Ovary (tissue), 3 donors: ENCODE results near the gene SLC17A9.

Source experiments
- EP300 ChIP-seq: sonication (generic); formaldehyde crosslinking; IDR thresholded peaks from one replicate; pipeline ENCODE4 v1.6.1; 2017; ENCODE audit warnings: antibody characterized with exemption
- POLR2A ChIP-seq: fragments of 450-650 bp; IDR thresholded peaks from one replicate; pipeline ENCODE4 v1.6.1; 2017; ENCODE audit warnings: antibody characterized with exemption, mild to moderate bottlenecking, moderate library complexity
- TF ChIP-seq, protein P1 (sequence below), 3 donors: fragments of 450-650 bp in 2 of 3; fragments of 200-600 bp in 1 of 3; IDR thresholded peaks; one replicate each; pipeline versions ENCODE4 v1.5.1 to v1.8.0; 2016 to 2022; ENCODE audit warnings: antibody characterized with exemption in 3 of 3, mild to moderate bottlenecking in 1 of 3
- donor health status: DM: no; HTN: no; CAD: no.

DNA sequence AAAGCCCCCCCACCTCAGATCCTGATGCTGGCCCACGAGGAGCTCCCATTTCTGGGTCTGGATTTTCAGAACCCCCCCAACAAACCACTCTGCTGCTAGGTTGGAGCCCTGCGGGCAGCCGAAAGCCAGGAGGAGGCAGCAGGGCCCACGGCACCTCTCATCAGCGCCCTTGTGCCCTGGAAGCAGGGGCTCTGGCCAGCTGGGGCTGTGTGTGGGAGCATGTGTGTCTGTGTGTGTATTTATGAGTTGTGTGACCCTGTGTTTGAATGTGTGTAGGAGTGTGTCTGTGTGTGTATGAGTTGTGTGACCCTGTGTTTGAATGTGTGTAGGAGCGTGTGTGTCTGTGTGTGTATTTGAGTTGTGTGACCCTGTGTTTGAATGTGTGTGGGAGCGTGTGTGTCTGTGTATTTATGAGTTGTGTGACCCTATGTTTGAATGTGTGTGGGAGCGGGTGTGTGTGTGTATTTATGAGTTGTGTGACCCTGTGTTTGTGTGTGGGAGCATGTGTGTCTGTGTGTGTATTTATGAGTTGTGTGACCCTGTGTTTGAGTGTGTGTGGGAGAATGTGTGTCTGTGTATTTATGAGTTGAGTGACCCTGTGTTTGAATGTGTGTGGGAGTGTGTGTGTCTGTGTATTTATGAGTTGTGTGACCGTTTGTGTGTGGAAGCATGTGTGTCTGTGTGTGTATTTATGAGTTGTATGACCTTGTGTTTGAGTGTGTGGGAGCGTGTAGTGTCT is 18.9 kb downstream of the SLC17A9 start:
- TF ChIP-seq, protein P1, sequence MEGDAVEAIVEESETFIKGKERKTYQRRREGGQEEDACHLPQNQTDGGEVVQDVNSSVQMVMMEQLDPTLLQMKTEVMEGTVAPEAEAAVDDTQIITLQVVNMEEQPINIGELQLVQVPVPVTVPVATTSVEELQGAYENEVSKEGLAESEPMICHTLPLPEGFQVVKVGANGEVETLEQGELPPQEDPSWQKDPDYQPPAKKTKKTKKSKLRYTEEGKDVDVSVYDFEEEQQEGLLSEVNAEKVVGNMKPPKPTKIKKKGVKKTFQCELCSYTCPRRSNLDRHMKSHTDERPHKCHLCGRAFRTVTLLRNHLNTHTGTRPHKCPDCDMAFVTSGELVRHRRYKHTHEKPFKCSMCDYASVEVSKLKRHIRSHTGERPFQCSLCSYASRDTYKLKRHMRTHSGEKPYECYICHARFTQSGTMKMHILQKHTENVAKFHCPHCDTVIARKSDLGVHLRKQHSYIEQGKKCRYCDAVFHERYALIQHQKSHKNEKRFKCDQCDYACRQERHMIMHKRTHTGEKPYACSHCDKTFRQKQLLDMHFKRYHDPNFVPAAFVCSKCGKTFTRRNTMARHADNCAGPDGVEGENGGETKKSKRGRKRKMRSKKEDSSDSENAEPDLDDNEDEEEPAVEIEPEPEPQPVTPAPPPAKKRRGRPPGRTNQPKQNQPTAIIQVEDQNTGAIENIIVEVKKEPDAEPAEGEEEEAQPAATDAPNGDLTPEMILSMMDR (IDR thresholded peaks at IDR 0.05), result no peak
- TF ChIP-seq POLR2A, result no peak
- no peak for TF ChIP-seq EP300
